Stromal cell of bone marrow (primary cell): ENCODE data around the gene GRAMD2B.
"Not testable (repeated sequence)": the region's sequence is repeated elsewhere in the genome, so short reads cannot be mapped to it uniquely, and the experiment has no call there.

ENCODE experiments used
- DNase-seq: peaks from one replicate; pipeline ENCODE4 v3.0.0-alpha.2; 2012; ENCODE audit warnings: low read depth

GRAMD2B gene

GRCh38 chr5:126422994-126423788, at the start of gene GRAMD2B:
Gene GRAMD2B (plus strand): TSS chr5:126423409. CDS start chr5:126423607, 198 bp downstream.
- peak; percentile 80 for DNase-seq

- no peak for DNase-seq
Observed at GRCh38 chr5:126374109-126374416, 49.1 kb upstream of the GRAMD2B start.

DNA sequence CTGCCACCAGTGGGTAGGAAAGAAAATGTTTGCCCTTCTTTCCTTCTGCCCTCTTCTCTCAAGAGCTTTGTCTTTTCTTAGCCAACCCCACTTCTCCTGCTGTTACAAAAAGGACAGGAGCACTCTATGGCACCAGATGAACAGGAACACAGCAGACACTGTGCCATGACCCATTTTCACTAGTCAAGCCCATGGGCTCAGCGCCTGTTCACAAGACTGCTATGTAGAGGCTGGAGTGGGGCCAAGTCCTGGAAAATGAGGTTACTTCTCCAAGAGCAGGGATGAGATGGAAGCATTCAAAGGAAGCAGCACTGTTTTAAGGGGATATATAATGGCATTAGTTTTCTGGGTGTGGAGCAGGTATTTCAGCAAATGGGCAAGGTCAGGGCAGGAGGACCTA, 46.8 kb upstream of the GRAMD2B start:
- DNase-seq = no peak

GRCh38 chr5:126377424-126377823, 45.8 kb upstream of the GRAMD2B start:
- DNase-seq = no peak

- DNase-seq = not testable (repeated sequence)
Observed at GRCh38 chr5:126380316-126380715, 42.9 kb upstream of the GRAMD2B start.

DNA sequence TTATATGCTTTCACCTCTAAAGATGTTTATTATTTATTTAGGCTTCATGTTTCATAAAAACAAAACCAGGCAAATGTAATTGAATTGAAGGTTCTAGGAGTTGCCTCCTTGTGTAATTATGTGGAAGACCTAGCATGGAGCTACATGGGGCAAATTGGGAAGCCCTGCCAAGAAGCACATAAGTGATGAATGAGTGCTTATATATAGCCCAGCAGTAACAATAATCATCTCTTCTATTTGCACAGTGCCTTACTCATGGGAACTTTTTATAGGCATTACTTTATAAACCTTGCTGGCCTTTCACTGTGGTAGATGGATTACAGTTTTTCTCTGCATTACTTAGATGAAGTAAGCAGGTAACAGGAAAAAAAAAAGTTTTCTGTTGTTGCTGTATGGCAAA, 40.0 kb upstream of the GRAMD2B start:
- DNase-seq = no peak

GRCh38 chr5:126383776-126384175, 39.4 kb upstream of the GRAMD2B start:
- DNase-seq = no peak

DNA sequence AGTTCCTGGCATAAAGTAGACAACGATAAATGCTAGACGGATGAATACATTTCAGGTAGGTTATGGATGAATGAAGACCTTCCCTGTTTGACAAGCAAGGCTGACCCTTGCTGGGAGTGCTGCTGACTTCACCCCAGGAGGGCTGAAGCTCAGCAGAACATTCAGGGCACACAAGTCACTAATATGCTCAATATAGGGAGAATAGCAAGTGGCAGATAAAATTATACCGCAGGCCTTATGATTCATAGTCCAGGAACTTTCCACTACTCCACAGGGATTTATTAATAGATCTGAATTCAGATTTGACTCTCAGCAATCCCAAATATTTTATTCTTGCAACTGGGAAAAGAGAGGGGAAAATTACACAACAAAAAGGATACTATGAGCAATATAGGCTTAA, 38.2 kb upstream of the GRAMD2B start:
- DNase-seq = peak; percentile 54

GRCh38 chr5:126385524-126386502, 37.4 kb upstream of the GRAMD2B start:
- no peak for DNase-seq

DNA sequence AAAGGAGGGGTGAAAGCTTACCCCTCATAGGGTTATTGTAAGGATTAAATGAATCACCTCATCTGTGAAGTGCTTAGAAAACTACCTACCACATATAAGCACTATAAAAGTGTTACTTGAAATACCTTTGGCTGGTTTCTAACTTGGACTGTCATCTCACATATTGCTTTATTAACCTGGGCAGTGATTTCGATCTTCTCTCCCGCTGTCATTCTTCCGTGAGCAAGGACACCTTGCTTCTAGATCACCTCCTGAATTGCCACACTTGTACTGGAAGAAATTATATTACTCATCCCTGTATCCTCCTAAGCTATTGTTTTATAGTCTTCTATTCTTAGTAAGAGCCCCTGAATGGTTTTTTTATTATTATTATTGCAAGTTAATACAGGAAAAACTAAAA, 34.0 kb upstream of the GRAMD2B start:
- DNase-seq = no peak

GRCh38 chr5:126390051-126390450, 33.2 kb upstream of the GRAMD2B start:
- no peak for DNase-seq

GRCh38 chr5:126391386-126391785, 31.8 kb upstream of the GRAMD2B start:
- DNase-seq = no peak

- DNase-seq = no peak
Observed at GRCh38 chr5:126394211-126394788, 28.9 kb upstream of the GRAMD2B start.

DNA sequence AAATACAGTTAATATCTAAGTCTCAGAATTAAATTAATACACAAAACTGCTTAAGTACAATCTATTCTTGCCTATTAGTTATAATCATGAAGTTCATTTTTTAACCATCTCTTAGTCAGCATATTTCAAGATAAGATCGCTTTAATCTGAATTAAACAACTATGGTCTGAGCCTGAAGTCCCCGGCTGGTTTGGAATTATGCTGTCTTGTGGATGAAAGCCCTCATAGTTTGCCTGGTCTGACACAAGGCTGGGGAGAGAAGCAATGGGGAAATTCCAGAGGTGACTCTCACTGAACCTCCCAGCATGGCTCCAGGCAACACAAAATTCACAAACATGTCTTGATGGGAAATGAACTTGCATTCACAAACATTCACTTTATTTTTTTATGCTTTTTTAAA, 28.0 kb upstream of the GRAMD2B start:
- DNase-seq = no peak

DNA sequence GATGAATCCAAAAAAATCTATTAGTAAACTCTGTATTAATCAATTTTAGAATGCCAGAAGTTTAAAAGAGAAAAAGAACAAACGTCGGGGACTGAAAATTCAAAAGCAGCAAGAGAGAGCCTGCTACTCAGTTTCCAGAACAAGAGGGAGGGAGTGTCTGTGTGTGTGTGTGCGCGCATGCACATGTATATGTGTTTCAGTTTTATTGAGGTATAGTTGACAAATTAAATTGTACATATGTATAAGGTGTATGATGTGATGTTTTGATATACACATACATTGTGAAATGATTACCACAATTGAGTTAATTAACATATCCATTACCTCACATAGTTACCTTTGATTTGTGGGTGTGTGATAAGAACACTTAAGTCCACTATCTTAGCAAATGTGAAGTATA, 27.6 kb upstream of the GRAMD2B start:
- no peak for DNase-seq

DNA sequence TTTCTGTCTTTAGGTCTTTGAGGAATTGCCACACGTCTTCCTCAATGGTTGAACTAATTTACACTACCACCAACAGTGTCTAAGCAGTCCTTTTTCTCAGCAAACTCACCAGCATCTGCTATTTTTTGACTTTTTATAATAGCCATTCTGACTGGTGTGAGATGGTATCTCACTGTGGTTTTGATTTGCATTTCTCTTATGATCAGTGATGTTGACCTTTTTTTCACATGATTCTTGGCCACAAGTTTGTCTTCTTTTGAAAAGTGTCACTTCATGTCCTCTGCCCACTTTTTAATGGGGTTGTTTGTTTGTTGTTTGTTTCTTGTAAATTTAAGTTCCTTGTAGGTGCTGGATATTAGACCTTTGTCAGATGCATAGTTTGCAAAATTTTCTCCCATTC, 26.5 kb upstream of the GRAMD2B start:
- not testable (repeated sequence) for DNase-seq

GRCh38 chr5:126398791-126399190, 24.4 kb upstream of the GRAMD2B start:
- DNase-seq = no peak

DNA sequence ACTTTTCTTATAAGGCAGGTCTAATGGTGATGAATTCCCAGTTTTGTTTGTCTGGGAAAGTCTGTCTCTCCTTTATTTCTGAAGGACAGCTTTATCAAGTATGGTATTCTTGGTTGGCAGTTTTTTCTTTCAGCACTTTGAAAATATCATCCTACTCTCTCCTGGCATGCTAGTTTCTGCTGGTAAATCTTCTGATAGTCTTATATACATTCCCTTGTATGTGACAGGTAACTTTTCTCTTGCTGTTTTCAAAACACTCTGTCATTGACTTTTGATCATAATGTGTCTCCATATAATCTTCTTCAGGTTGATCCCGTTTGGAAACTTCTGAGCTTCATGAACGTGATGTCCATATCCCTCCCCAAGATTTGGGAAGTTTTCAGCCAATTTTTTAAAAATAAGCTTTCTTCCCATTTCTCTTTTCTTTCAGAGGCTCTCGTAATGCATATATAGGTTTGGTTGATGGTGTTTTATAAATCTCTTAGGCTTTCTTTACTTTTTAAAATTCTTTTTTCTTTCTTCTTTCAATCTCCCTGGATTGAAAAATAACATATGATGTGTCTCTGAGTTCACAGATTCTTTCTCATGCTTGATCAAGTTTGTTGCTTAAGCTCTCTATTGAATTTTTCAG, 22.5 kb upstream of the GRAMD2B start:
- no peak for DNase-seq

- no peak for DNase-seq
Observed at GRCh38 chr5:126402621-126403555, 20.3 kb upstream of the GRAMD2B start.

- DNase-seq = no peak
Observed at GRCh38 chr5:126403876-126404275, 19.3 kb upstream of the GRAMD2B start.

DNA sequence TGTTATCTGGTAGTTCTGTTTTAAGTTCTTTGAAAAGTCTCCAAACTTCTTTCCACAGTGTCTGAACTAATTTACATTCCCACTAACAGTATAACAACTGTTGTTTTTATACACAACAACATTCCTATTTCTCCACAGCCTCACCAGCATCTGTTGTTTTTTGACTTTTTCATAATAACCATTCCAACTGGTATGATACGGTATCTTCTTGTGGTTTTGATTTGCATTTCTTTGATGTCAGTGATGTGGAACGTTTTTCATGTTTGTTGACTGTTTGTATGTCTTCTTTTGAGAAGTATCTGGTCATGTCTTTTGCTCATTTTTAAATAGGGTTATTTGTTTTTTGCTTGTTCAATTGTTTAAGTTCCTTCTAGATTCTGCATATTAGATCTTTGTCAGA, 12.6 kb upstream of the GRAMD2B start:
- no peak for DNase-seq
